Testis (tissue), 2 donors: ENCODE results near the gene PPM1J.

Source experiments
- CTCF ChIP-seq, 3 experiments: fragments of 450-650 bp in 2 of 3; fragments of 200-600 bp in 1 of 3; sonication (generic) in 1 of 3; IDR thresholded peaks; one replicate each; pipeline ENCODE4 v1.5.1; 2016 to 2019; ENCODE audit warnings: antibody characterized with exemption in 3 of 3, mild to moderate bottlenecking in 2 of 3, moderate library complexity in 1 of 3
- POLR2A ChIP-seq: fragments of 450-650 bp; IDR thresholded peaks from one replicate; pipeline ENCODE4 v1.6.1; 2017; ENCODE audit warnings: antibody characterized with exemption, mild to moderate bottlenecking, moderate library complexity

GRCh38 chr1:112748396-112748795, 33.3 kb upstream of the PPM1J start:
- TF ChIP-seq CTCF (IDR thresholded peaks at IDR 0.05) (no peak), POLR2A (no peak)
